GM18519 (cell line): ENCODE results near the gene CCDC6.
A peak's percentile ranks its signal among the peaks of the same experiment; 100 is the strongest.
"Not testable (repeated sequence)": the region's sequence is repeated elsewhere in the genome, so short reads cannot be mapped to it uniquely, and the experiment has no call there.

ENCODE experiments used
- ATAC-seq: cut with Tn5 transposase; IDR thresholded peaks from one replicate; pipeline ENCODE4 v1.9.1; 2021; ENCODE audit warnings: mild to moderate bottlenecking, moderate library complexity; ENCODE audit not compliant: unreplicated experiment, low FRiP score

CCDC6 gene

DNA sequence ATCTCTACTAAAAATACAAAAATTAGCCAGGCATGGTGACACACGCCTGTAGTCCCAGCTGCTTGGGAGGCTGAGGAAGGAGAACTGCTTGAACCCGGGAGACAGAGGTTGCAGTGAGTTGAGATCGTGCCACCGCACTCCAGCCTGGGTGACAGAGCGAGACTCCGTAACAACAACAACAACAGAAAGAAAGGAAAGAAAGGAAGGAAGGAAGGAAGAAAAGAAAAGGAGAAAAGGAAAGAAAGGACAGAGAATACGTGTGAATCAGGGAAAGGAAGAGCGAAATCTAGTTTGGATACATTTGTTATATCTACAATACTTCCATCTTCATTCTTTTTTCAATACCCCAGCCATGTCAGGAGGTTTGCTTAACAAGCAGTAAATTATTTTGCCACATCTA, 21.5 kb downstream of the CCDC6 start:
- not testable (repeated sequence) for ATAC-seq

- no peak for ATAC-seq
These were observed 24.7 kb downstream of the CCDC6 start for GRCh38 chr10:59881640-59882039.

DNA sequence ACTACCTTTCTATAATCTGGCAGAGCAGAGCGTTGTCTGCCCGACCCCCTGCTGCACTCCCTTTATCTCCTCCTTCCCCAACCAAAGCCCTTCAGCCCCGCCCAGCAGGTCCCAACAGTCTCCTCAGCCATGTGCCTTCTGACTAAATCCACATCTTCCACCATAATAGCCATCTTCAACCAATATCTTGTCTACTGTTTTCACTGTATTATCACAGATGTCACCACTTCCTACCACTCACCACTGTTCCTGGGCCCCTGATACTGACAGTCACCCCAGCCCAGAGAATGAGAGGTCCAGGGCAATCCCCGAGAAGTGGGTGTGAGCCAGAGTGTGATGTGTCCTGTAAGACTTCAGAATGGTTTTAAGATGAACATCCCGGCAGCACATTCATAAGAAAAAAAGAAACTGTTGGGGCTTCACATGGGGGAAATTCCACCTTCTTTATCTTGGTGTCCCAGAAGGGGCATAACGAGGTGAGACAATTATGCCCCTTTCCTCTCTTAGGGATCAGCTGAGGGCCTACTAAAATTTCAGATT, 25.3 kb downstream of the CCDC6 start:
- peak; percentile 48 for ATAC-seq

GRCh38 chr10:59880019-59880717, 26.2 kb downstream of the CCDC6 start:
- ATAC-seq = no peak

DNA sequence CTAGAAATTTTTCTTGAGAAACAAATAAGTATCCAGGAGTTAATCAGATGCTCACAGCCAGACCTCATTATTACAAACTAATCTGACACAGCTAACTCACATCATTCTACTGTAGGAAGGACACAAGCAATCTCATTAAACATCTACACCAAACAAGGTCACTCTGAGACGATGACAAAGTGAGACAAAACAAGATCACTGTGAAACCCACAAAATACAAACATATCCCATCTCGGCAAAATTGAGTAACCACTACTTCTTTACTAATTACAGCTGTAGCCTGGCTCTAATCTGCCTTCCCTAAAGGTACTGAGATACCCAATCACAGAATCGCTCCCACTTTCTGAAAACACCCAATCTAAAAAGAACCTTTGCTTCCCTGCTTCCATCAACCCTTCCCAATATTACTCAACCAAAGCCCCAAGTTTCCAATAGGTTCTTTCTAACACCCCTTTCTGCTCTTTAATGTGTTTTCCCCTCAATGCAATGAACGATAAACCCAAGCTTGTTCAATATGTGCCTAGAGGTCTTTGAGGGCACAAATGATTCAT, 26.9 kb downstream of the CCDC6 start:
- ATAC-seq = peak; percentile 41

- ATAC-seq = no peak
These were observed 27.4 kb downstream of the CCDC6 start for GRCh38 chr10:59878915-59879314.

GRCh38 chr10:59878289-59878688, 28.1 kb downstream of the CCDC6 start:
- ATAC-seq = no peak

GRCh38 chr10:59877191-59877671, 29.1 kb downstream of the CCDC6 start:
- ATAC-seq = no peak

DNA sequence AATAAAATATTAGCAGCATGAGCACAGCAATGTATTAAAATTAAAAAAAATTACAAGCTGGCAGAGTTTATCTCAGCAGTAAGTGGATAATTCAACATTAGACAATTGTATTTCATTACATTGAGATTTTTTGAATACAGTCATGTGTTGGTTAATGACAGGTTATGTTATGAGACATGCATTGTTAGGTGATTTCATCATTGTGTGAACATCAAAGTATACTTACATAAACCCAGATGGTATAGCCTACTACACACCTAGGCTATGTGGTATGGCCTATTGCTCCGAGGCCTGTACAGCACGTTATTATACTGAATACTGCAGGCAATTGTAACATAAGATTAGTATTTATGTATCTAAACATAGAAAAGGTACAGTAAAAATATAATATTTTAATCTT, 29.7 kb downstream of the CCDC6 start:
- no peak for ATAC-seq

GRCh38 chr10:59876208-59876607, 30.1 kb downstream of the CCDC6 start:
- ATAC-seq = not testable (repeated sequence)

DNA sequence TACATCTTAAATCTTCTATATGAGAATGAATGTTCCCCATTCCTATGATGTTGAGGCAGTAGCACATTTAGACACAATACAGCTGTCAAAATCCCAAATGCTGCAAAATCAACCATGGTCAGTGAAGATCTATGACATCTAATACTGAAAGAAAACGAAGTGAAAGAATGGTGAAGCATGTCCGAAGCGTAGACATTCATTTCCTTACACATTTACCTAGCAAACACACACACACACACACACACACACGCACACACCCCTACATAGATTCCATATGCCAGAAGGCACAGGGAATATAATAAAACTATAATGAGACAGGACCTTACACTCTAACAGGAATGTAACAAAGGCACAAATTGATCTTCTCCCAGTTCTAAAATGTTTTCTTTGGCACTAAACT, 32.5 kb downstream of the CCDC6 start:
- peak; percentile 61 for ATAC-seq

DNA sequence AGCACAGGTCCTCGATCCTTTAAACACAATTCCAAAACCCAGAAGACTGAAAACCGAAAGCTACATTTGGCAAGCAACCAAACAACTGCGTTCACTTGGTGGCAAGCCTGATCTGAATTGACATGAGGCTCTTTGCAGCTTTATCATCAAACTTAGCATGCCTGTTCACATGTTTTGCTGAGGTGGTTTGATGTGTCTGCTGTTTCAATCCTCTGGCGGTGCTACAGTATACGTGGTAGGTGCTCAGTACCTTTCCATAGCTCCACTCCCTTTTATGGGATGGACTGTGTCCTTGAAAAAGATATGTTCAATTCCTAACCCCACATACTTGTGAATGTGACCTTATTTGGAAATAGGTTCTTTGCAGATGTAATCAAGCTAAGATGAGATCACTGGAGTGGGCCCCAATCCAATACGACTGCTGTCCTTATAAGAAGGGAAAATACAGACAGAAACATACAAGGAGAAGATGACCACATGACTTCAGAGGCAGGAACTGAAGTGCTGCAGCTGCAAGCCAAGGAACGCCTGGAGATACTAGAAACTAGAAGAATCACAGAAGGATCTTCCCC, 33.4 kb downstream of the CCDC6 start:
- no peak for ATAC-seq

- no peak for ATAC-seq
These were observed 36.2 kb downstream of the CCDC6 start for GRCh38 chr10:59870152-59870551.

DNA sequence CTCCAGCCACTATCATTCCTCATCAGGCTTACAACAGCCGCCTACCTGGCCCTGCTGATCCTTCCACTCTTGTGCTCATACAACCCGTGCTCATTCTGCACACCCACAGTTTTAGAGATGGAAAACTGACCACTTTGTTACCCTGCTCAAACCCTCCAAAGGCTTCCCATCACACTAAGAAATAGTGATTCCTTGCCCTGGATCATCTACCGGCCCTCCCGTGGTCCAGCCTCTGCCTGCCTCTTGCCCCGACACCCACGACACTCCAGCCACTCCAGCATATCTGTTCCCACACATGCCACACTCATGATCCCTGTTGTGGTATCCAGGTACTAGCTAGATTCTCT, 36.8 kb downstream of the CCDC6 start:
- ATAC-seq = no peak

DNA sequence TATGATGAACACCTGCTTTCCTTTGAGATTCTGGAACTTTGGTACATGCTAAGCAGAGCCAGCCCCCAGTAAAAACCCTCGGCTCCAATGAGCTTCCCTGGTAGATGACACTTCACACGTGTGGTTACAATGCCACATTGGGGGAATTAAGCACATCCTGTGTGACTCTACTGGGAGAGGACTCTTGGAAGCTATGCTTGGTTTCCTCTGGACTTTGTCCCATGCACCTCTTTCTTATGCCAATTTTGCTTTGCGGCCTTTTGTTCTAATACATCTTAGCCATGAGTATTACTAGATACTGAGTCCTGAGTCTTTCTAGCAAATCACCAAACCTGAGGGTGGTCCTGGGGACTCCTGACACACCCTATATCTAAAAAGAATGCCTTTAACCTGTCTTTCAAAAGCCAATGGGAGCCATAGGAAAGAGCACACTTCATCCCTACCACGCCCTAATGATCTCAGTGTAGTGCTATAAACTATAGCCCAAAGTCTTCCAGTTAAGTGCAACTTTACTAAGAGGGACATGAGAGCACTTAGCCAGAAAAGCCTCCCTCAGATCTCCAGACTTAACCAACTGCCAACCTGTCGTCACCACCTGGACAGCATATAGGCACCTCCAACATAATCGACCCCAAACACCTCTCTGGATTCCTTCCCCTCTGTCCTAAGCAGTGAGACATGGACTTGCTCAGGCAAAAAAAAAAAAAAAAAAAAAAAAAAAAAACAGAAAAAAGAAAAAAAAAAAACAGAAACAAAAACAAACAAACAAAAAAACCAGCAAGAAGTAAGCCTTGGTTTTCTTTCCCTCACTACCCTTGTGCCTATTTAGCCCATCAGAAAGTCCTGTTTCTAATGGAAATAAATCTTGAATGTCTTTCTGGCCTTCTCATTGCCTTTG, 37.4 kb downstream of the CCDC6 start:
- no peak for ATAC-seq

- no peak for ATAC-seq
These were observed 38.8 kb downstream of the CCDC6 start for GRCh38 chr10:59867590-59867989.

GRCh38 chr10:59865101-59865500, 41.3 kb downstream of the CCDC6 start:
- ATAC-seq = no peak

GRCh38 chr10:59864141-59864962, 42.0 kb downstream of the CCDC6 start:
- no peak for ATAC-seq

DNA sequence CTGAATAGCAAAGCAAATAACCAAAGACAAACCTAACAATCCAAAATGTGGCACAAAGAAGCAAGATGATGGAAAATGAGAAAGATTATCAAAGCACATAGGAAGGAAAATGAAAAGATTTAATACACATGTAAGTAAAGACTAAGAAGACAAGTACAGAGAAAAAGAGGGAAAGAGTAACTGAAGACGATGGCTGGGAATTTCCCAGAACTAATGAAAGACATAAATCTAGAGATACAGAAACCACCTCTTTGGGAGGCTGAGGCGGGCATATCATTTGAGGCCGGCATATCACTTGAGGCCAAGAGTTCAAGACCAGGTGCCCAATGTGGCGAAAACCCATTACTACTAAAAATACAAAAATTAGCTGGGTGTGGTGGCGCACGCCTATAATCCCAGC, 46.8 kb downstream of the CCDC6 start:
- no peak for ATAC-seq

- no peak for ATAC-seq
These were observed 48.4 kb downstream of the CCDC6 start for GRCh38 chr10:59857921-59858320.
